A673 (cell line): ENCODE results near the gene SMYD3. TPM values are rescaled to one million over a fixed set of nuclear protein-coding genes. Genes with fewer than 3 reads are reported as not detected.

Experiments
- BruUV-seq: library from RNA; stranded (reverse); fragments of 400-500 nt; replicated peaks from 2 replicates; lab custom pipeline; 2021; lab: Mats Ljungman, UMichigan
- CTCF ChIA-PET: fragments of 300-600 bp; sonication (Branson Sonifier 250); formaldehyde crosslinking; loops from one replicate; lab custom pipeline; 2022; ENCODE audit warnings: antibody characterized with exemption; lab: Charles Lee
- POLR2A ChIA-PET: fragments of 300-600 bp; sonication (Branson Sonifier 250); formaldehyde crosslinking; loops from one replicate; lab custom pipeline; 2022; ENCODE audit warnings: antibody characterized with exemption; ENCODE audit not compliant: low non-redundant PET; lab: Charles Lee
- DNase-seq: peaks from one replicate; pipeline ENCODE4 v3.0.0-alpha.2; 2015; ENCODE audit warnings: low spot score
- H3K27ac ChIP-seq: fragments of 200-600 bp; sonication (generic); 2 replicates; pipeline ENCODE4 v1.5.1; 2016; ENCODE audit warnings: mixed run types, low read depth, mild to moderate bottlenecking, mixed read lengths, antibody characterized with exemption, low read length; ENCODE audit not compliant: poor library complexity, severe bottlenecking
- H3K27me3 ChIP-seq: fragments of 200-600 bp; sonication (generic); replicated peaks from 2 replicates; pipeline ENCODE4 v1.6.1; 2017; ENCODE audit warnings: mixed run types, low read depth, mild to moderate bottlenecking, mixed read lengths, antibody characterized with exemption, low read length; ENCODE audit not compliant: insufficient read depth, poor library complexity
- H3K36me3 ChIP-seq: fragments of 200-600 bp; sonication (generic); 2 replicates; pipeline ENCODE4 v1.6.1; 2016; ENCODE audit warnings: mixed run types, mild to moderate bottlenecking, mixed read lengths, antibody characterized with exemption, low read length; ENCODE audit not compliant: insufficient read depth, poor library complexity, severe bottlenecking
- H3K4me1 ChIP-seq: fragments of 200-600 bp; sonication (generic); 2 replicates; pipeline ENCODE4 v1.6.1; 2017; ENCODE audit warnings: mixed run types, mild to moderate bottlenecking, mixed read lengths, antibody characterized with exemption, low read length; ENCODE audit not compliant: insufficient read depth, poor library complexity, severe bottlenecking
- H3K4me3 ChIP-seq: fragments of 200-600 bp; sonication (generic); 2 replicates; pipeline ENCODE4 v1.5.1; 2016; ENCODE audit warnings: low read depth, mixed run types, mild to moderate bottlenecking, mixed read lengths, low read length; ENCODE audit not compliant: poor library complexity, severe bottlenecking
- H3K9me3 ChIP-seq: fragments of 200-600 bp; sonication (generic); 2 replicates; pipeline ENCODE4 v1.6.1; 2016; ENCODE audit warnings: mixed run types, low read depth, mild to moderate bottlenecking, mixed read lengths, antibody characterized with exemption, low read length; ENCODE audit not compliant: poor library complexity, severe bottlenecking
- EZH2 ChIP-seq: fragments of 200-600 bp; sonication (generic); IDR thresholded peaks from 2 replicates; pipeline ENCODE4 v1.6.1; 2017; ENCODE audit warnings: borderline replicate concordance, low read depth, mild to moderate bottlenecking, mixed read lengths, antibody characterized with exemption, low read length; ENCODE audit not compliant: poor library complexity, severe bottlenecking
- intact Hi-C: fragments of 100-400 bp; cut with micrococcal nuclease; formaldehyde crosslinking; loops from one replicate; pipeline ENCODE4 v1.10.0; 2022; ENCODE audit not compliant: unreplicated experiment
- total RNA-seq: library from RNA; stranded (reverse); gene quantifications from 2 replicates; pipeline ENCODE4 v1.2.3, GENCODE V29; 2021
- TF ChIP-seq, protein P1 (sequence below): fragments of 300-800, 200-600 bp; sonication (generic); conservative IDR thresholded peaks from 2 replicates; pipeline ENCODE4 v1.5.1; 2017; ENCODE audit warnings: low read depth, mild to moderate bottlenecking, antibody characterized with exemption, low read length, moderate library complexity, mixed read lengths

Gene SMYD3
- total RNA-seq, 1 experiment from 2014 or later = 29.0 TPM

GRCh38 chr1:245832771-245833527, 674.1 kb downstream of the SMYD3 start:
- intact Hi-C loops = no loop called here

DNA sequence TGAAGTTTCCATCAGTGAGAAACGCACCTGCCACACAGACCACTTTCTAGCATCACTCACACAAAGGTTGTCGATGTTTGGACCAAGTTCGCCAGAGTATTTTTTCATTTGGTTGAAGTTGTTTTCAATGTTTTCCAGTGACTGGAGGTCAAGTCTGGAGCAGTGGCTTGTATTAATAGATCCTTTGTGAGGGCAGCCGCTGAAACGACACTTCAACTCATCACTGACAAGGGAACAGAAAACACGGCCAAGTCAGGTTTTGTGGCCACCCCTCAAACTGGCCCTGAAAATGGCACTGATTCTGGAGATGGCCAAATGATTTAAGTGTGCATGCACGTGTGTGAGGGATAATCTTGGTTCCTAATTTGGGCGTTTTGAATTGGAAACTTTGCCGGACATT, 675.6 kb downstream of the SMYD3 start:
- no peak overlapping the region for H3K4me3 ChIP-seq
- no peaks in the 10 kb centered on the region for H3K27me3 ChIP-seq
- ChIA-PET POLR2A (interaction anchor here (0.7 kb wide), 1 partner anchor 175 kb away, joined by 3 read pairs; no protein-coding TSS in a partner anchor), CTCF (no interaction called here)
- H3K9me3 ChIP-seq = no peaks in the 10 kb centered on the region
- DNase-seq = no peak
- intact Hi-C loops = no loop called here
- no peaks in the 10 kb centered on the region for H3K36me3 ChIP-seq
- no peaks in the 10 kb centered on the region for H3K4me1 ChIP-seq
- no peak overlapping the region for H3K27ac ChIP-seq
- BruUV-seq = no TSS peak
- TF ChIP-seq, protein P1, sequence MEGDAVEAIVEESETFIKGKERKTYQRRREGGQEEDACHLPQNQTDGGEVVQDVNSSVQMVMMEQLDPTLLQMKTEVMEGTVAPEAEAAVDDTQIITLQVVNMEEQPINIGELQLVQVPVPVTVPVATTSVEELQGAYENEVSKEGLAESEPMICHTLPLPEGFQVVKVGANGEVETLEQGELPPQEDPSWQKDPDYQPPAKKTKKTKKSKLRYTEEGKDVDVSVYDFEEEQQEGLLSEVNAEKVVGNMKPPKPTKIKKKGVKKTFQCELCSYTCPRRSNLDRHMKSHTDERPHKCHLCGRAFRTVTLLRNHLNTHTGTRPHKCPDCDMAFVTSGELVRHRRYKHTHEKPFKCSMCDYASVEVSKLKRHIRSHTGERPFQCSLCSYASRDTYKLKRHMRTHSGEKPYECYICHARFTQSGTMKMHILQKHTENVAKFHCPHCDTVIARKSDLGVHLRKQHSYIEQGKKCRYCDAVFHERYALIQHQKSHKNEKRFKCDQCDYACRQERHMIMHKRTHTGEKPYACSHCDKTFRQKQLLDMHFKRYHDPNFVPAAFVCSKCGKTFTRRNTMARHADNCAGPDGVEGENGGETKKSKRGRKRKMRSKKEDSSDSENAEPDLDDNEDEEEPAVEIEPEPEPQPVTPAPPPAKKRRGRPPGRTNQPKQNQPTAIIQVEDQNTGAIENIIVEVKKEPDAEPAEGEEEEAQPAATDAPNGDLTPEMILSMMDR = no peak
- no peak for TF ChIP-seq EZH2

More at GRCh38 chr1:245832771-245833527, 674.1 kb downstream of the SMYD3 start:
- TF ChIP-seq, protein P1 = no peak
- no peak for TF ChIP-seq EZH2
- no peaks in the 10 kb centered on the region for H3K4me1 ChIP-seq
- ChIA-PET CTCF (no interaction called here), POLR2A (no interaction called here)
- no peaks in the 10 kb centered on the region for H3K9me3 ChIP-seq
- H3K27me3 ChIP-seq = no peaks in the 10 kb centered on the region
- no TSS peak for BruUV-seq
- no peaks in the 10 kb centered on the region for H3K36me3 ChIP-seq
- H3K27ac ChIP-seq = no peak overlapping the region
- no peak for DNase-seq
- H3K4me3 ChIP-seq = no peak overlapping the region

GRCh38 chr1:245829826-245830225, 677.3 kb downstream of the SMYD3 start:
- H3K36me3 ChIP-seq = no peaks in the 10 kb centered on the region
- no peaks in the 10 kb centered on the region for H3K4me1 ChIP-seq
- CTCF ChIA-PET = no interaction called here
- no peak for DNase-seq
- H3K4me3 ChIP-seq = no peak overlapping the region
- intact Hi-C loops = no loop called here
- no peaks in the 10 kb centered on the region for H3K27me3 ChIP-seq
- POLR2A ChIA-PET = no interaction called here
- H3K27ac ChIP-seq = no peak overlapping the region
- TF ChIP-seq, protein P1 = no peak
- BruUV-seq = no TSS peak
- no peaks in the 10 kb centered on the region for H3K9me3 ChIP-seq
